GM12864 (cell line): Measurements from ENCODE around the gene STIMATE.

ENCODE experiments used
- DNase-seq: peaks from one replicate; pipeline ENCODE4 v3.0.0-alpha.2; 2011; ENCODE audit warnings: low read depth
- H3K4me3 ChIP-seq: 2 replicates; pipeline ENCODE4 v1.5.1; 2011; ENCODE audit warnings: mild to moderate bottlenecking, low read depth, low read length, control low read depth
- CTCF ChIP-seq: IDR thresholded peaks from 2 replicates; pipeline ENCODE4 v1.5.1; 2011; ENCODE audit warnings: low read depth, mild to moderate bottlenecking, moderate library complexity, low read length, control low read depth, inconsistent platforms; ENCODE audit errors: missing control alignments

Gene STIMATE

GRCh38 chr3:52844290-52844975 is 52.9 kb downstream of the STIMATE start:
- TF ChIP-seq CTCF, result no peak
- H3K4me3 ChIP-seq, result no peak overlapping the region
- no peak for DNase-seq

- H3K4me3 ChIP-seq, result no peak overlapping the region
- no peak for TF ChIP-seq CTCF
- no peak for DNase-seq
Observed at GRCh38 chr3:52843881-52844280, 53.5 kb downstream of the STIMATE start.

- H3K4me3 ChIP-seq, result no peak overlapping the region
- no peak for TF ChIP-seq CTCF
Observed at GRCh38 chr3:52843108-52843865, 54.1 kb downstream of the STIMATE start.

GRCh38 chr3:52842424-52842823 is 54.9 kb downstream of the STIMATE start:
- TF ChIP-seq CTCF, result no peak
- DNase-seq, result no peak
- H3K4me3 ChIP-seq, result no peak overlapping the region

More at GRCh38 chr3:52843108-52843865, 54.1 kb downstream of the STIMATE start:
- DNase-seq, result no peak

GRCh38 chr3:52841981-52842340 is 55.4 kb downstream of the STIMATE start:
- no peak for DNase-seq
- no peak overlapping the region for H3K4me3 ChIP-seq
- no peak for TF ChIP-seq CTCF

- peak; percentile 10 for DNase-seq
- no peak overlapping the region for H3K4me3 ChIP-seq
- TF ChIP-seq CTCF, result no peak
Observed at GRCh38 chr3:52841211-52841980, 56.0 kb downstream of the STIMATE start.
